ENCODE measurements around the gene ALDH4A1.
"Not testable (repeated sequence)": the region's sequence is repeated elsewhere in the genome, so short reads cannot be mapped to it uniquely, and the experiment has no call there.

The ALDH4A1 gene

GRCh38 chr1:18832319-18832718 is 70.0 kb downstream of the ALDH4A1 start:
- DNase-seq = not testable (repeated sequence)

- no peak for DNase-seq
Measured at GRCh38 chr1:18831656-18832055, 70.7 kb downstream of the ALDH4A1 start.

GRCh38 chr1:18830596-18830995 is 71.8 kb downstream of the ALDH4A1 start:
- DNase-seq = no peak

GRCh38 chr1:18829671-18830070 is 72.7 kb downstream of the ALDH4A1 start:
- no peak for DNase-seq

- no peak for DNase-seq
Measured at GRCh38 chr1:18828224-18828623, 74.1 kb downstream of the ALDH4A1 start.

- DNase-seq = no peak
Measured at GRCh38 chr1:18823438-18823837, 78.9 kb downstream of the ALDH4A1 start.

All from DMS79 (cell line).